NCI-H146 treated with DMSO at 0.1 percent for 48 hours (cell line): ENCODE data around the gene MAPRE3.

Source experiments
- DNase-seq: peaks from one replicate; lab custom pipeline; 2025; ENCODE audit not compliant: unreplicated experiment; lab: John Stamatoyannopoulos, UW

Gene MAPRE3

DNA sequence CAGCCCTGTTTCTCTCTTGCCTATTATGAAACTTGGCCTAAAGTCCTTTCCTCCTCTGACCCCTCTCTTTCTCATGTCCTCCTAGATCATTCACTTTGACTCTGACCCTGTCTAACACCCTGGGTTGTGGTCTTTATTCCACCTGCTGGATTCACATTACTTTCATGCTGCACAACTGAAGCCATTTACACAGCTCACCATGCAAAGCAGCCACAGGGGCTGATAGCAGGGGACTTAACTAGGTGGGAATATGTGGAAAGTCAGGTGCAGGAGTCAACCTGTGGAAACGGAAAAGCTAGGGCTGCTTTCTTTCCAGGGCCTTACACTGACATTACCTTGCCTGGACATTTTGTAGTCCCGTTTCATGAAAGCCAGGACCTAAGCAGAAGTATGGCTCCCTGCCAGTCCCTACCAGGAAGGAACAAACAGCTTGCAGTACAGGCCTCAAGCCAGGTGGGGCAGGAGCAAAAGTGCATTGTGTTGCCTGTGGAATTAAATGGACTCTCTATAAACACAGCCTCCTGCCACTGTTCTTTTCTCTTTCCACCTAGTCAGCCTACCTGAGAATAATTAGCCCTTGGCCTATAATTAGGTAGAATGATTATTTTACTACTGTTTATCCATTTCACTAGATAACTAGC is 11.8 kb downstream of the MAPRE3 start:
- peak; percentile 97 for DNase-seq

DNA sequence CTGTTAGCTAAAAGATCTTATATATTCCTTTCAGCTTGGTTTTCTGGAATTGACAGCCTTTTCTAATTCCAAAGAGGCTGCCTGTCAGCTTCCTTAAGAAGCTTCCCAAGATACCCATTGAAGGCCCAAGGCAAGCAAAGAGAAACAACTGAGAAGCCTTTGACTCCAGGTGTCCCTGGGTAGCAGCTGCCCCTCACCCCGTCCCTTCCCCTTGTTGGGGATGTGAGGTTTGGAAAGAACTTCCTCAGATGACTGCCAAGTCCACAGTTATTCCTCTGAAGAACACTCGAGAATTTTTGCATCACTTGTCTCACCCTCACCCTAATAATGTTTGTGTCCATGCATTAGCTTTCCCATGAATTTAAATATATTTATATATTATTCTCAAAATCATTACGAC is 13.3 kb downstream of the MAPRE3 start:
- DNase-seq, result no peak

DNA sequence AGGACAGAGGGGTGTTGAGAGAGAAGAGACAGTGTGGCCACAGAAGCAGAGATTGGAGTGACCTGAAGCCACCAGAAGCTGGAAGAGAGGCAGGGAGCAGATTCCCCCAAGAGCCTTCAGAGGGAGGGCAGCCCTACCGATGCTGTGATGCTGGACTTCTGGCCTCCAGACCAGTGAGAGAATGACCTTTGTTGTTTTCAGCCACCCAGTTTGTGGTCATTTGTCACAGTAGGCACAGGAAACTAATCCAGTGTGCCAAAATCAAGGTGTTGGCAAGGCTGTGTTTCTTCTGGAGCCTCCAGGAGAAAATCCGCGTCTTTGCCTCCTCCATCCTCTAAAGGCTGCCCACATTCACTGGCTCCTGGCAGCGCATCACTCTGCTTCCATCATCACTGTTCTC is 15.4 kb downstream of the MAPRE3 start:
- DNase-seq, result no peak

DNA sequence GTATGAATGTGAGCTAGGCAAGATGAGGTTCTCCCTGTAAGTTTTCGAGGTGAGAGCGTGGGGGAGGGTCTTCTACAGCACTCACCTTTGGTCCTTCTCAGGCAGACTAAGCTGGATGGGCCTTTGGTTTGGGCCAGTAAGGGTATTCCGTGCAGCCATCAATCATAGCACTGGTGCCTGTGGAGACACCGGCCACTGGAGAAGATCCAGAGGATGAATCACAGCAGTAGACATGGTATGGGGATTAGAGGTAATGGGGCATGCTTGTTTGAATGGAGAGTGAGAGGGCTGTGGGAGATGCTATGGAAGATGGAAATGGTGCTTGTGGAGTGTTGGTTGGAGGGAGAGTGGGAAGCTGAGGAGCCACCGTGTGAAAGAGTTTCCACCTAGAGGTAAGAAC is 16.1 kb downstream of the MAPRE3 start:
- no peak for DNase-seq

DNA sequence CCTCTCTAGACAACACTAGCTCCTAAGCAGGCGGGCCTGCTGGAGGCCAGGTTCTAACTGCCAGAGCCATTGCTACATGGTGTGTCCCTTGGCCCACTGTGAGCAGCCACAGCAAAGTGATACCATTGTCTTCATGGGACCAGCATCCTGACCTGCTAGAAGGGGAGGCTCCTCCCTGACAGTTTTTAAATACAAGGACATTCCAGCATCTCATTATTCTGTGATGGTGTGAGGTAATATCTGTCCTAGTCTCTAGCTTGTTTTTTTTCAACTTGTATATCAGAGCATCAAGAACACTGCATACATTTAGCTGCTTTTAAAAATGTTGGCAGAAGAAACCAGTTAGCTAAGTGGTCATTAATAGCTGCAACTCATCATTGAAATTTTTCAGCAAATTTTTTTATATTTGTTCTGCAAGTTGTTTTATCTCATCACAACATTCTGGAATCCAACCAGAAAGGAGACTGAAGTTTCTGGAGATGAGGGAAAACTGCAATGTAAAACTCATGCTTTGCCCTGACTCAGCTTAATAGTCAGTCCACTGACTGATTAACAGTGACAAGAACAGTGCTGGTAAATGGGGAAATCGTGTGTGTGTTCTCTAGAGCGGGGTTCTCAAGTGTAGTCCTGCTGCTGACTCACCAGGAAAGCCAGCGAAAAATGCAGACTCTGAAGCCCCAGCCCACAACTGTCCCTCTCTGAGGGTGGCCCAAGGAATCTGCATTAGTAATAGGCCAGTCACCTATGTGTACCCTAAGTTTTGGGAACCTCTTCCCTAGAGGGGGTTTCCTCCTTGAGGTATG is 17.8 kb downstream of the MAPRE3 start:
- no peak for DNase-seq

DNA sequence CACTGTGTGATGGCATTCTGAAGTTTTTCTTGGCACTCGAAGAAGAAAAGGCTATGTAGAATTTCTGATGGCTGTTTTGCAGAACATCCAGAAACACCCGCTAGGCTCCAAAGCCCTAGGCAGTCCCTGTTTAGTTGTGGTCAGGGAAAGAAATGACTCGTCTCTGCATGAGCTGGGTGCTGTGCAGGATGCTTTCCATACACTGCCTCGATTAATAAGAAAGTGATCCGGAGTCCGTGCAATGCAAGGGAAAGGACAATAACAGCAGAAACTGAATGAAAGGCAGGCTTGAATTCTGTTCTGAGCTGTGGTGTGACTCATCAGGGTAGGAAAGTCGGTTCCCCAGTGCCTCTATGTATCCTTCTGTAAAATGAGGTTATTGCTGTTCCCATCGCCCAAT is 18.7 kb downstream of the MAPRE3 start:
- DNase-seq, result no peak

DNA sequence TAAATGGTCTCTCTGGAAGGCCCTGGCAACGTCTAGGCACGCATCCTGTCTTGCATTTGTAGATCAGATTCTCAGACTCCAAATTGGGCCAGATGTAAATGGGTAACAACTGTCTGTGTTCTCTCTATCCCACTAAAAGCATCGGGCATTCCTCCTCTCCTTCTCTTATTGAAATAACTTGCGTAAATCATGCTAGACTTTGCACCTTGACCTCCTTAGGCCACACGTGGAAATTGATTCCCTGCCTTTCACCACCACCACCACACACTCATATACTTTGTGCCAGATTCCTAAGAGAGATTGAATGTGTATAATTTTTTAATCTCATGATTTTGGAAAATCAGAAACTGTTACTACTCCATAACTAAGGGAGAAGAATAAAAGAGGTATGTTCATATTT is 21.3 kb downstream of the MAPRE3 start:
- no peak for DNase-seq

DNA sequence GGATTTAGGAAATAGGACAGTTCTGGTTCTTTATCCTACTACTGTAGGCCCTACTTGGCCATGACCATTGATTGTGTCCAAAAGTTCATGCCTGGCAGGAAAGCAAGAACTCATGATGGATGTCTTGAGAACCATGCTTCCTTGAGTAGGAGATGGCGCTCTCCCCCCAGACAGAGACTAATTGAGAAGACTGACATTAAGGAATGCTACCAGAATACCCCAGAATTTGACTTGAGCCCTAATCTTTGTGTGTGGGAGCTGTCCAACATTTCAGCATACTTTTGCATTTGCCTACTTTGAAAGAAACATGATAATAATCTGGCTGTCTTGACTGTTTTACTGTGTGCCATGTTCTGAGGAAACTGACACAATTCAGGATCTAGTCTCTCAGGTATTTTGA is 23.3 kb downstream of the MAPRE3 start:
- no peak for DNase-seq

DNA sequence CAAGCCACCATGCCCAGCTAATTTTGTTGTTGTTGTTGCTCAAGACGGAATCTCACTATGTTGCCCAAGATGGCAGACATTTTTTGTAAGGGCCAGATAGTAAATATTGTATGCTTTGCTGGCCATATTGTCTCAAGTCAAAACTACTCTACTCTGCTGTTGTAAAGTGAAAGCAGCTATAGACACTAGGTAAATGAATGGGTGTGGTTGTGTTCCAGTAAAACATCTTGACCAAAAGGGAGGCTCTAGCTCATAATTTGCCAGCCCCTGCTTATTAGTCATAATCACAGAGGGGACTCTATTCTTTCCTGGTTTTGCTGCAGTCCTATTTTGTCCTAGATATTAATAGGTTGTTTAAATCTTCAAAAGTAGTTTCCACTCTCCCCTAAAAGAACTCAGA is 24.5 kb downstream of the MAPRE3 start:
- no peak for DNase-seq

DNA sequence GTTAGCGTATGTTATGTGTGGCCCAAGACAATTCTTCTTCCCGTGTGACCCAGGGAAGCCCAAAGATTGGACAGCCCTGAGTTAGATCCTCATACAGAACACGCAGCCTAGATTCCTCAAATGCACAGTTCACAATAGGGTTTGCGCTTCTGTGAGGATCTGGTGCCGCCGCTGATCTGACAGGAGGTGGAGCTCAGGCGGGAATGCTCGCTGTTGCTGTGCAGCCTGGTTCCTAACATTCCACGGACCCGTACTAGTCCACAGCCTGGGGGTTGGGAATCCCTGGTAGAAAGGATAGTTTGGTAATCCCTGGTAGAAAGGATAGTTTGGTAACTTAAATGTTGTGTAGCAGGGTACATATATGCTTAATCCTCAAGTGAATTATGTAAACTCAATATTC is 27.0 kb downstream of the MAPRE3 start:
- no peak for DNase-seq

DNA sequence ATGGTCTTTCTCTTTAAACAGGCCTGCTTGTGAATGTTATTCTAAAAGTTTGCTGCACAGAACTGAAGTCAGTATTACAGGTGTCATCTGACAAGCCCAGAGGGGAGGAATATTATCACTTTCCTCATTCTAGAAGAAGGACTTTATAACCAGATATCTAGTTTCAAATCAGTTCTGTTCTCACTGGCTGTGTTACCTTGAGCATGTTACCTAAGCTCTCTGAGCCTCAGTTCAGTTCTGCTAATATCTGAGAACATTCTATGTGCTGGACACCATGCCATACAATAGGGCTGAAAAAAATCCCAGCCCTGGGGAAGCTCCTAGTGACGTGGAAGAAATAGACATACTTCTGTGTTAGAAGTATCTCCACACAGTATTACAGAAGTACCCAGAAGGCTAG is 27.9 kb downstream of the MAPRE3 start:
- DNase-seq, result no peak

DNA sequence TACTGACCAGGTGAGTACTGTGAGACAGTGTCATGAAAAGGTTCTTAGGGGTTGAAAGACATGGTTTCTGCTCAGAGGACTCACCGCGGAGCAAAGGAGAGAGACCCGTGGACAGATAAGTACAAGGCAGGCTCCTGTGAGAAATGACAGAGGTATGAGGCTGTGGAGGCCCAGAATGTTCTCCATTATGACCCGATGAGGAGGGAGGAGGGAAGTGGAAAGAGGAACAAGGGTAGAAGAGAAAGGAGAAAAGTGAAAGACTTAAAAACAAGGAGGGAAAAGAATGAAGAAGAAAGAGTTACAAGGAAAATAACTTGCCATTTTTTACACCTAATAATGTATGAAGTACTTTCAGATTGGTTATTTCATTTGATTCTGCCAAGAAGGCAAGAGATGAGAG is 29.8 kb downstream of the MAPRE3 start:
- DNase-seq, result no peak

DNA sequence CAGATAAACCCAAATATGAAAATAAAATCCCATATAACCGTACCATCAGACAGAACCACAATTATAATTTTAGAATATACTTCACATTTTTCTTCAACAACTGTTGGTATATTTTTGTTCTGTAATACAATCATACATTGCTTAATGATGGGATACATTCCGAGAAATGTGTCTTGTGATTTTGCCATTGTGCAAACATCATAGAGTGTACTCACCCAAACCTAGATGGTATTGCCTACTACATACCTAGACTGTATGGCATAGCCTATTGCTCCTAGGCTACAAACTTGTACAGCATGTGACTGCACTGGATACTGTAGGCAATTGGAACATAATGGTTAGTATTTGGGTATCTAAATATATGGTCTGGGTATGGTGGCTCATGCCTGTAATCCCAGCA is 30.6 kb downstream of the MAPRE3 start:
- DNase-seq, result no peak

DNA sequence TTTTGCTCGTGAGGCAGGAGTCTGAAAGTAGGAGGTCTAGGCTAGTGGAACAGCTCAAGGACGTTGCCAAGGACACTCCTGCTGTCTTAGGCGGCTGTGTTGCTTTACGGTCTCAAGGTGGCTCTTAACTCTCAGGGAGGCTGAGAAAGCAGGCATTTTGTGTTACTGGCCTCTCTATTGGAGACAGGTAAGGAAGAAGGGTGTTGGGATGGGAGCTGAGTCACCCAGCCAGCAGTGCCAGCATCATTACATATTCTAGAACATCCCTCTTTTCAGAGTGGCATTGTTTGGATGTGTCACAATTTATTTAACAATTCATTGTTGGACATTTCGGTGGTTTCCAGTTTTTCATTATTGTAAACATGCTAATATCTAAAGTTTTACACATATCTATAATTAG is 31.5 kb downstream of the MAPRE3 start:
- no peak for DNase-seq

DNA sequence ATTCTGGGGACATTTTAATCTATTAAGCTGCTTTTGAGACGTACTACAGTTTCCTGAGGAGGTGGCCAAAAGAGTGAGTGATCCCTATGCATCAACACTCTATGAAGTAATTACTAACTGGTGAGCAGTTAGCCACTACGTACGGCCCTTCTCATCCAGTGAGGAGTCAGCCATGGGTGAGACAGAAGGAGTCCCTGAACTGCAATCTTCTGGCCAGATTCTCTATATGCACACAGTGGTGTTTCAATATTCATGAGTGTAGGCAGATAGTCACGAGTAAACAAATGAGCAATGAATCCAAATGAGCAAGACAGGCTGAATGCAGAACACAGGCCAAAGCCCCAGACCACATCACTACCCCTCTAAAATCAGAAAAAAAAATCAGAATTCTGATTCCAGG is 32.6 kb downstream of the MAPRE3 start:
- DNase-seq, result no peak

DNA sequence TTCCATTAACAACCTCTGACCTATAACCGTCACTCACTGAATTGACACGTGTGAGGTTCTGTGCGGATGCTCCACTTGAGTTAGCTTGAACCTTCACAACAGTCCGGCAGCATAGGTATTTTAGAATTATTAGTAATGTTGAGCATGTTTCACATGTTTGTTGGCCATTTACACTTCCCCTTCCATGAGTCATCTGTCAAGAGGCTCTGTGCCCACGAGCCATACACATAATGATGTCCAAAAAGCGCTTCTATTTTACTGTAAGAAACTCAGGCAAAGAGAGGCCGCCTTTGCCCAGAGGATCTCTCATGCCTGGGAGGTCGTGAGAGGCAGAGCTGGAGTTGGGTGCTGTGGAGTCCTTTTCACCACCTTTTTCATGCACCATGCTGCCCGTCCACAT is 33.4 kb downstream of the MAPRE3 start:
- DNase-seq, result no peak

DNA sequence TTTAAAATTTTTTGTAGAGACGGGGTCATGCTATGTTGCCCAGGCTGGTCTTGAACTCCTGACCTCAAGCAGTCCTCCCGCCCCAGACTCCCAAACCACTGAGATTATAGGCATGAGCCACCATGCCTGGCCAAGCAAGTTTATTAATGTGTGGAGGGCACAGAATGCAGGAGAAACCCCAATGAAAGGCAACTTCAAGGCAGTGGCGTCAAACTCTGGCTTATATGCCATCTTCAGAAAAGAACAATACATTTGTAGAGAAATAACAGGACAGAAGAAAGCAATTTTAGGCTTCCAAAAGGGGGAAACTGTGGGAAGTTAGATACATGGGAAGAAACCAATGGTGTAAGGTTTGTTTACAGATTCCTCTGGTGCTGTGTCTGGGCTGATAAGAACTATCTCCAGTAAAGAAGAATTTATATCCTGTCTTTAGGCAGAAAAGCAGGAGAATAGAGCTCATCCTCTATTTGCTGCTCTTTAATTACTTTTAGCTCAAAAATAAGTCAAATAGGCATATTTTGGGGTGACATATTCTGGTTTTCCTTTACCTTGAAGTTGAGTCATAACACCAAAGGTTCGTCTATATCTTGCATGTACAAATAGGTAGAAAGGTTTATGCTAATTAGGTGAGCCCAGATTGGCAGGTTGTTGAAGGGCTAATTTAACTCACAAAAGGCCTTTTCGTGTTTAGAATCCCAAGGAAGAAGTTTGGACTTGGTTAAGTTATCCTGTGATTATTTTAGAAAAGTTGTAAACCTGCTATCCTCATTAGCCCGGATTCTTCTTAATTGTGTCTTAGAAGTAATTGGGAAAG is 36.4 kb downstream of the MAPRE3 start:
- DNase-seq, result no peak

DNA sequence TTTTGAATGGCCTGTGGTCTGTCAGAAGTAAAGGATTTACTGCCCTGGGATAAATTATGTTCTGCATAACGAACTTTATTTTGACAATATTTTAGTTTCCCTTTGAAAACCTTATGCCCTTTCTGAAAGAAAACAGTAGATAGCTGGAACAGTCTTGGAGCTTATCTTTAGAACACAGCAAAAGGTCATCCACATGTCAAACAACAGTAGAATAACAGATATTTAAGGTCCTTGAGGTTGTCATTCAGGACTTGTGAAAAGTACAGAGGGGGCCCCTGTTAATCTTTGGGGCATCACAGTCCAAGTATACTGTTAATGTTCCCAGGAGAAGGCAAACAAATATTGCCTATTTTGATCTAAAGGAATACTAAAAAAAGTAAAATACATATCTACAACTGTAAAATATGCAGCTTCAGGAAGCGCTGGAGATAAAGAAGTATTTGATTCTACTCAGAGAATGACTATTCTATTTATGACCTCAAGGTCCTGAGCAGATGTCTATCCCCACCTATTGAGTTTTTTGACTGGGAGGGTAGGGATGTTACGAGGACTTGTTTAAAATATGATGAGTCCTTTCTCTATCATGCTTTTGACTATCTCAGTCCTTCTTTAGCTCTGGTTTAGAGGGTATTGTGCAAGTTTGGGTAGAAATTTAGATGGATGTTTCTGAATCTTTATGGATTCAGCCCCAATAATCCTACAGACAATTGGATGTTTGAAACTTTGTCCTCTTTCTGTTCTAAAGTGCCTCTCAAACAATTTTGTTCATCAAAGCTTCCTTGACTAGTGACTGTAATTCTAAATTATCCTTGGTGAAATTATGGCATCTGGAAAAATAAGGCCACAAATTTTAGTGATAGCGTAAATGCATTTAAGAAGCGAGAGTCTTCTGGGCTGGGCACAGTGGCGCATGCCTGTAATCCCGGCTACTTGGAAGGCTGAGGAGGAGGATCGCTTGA is 37.3 kb downstream of the MAPRE3 start:
- no peak for DNase-seq

DNA sequence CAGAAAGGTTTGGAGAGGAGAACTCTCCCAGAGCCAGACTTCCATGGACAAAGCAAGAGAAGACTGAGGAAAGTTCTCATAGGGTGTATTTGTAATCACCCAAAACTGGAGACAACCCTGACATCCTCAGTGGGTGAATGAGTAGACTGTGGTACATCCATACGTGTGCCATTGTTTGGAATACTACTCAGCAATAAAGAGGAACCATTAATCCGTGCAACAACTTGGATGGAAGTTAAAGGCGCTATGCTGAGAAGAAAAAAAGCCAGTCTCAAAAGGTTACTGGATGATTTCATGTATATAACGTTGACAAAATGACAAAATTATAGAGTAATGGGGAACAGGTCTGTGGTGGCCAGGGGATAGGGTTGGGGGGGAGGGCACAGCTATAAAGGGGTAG is 38.2 kb downstream of the MAPRE3 start:
- DNase-seq, result no peak

DNA sequence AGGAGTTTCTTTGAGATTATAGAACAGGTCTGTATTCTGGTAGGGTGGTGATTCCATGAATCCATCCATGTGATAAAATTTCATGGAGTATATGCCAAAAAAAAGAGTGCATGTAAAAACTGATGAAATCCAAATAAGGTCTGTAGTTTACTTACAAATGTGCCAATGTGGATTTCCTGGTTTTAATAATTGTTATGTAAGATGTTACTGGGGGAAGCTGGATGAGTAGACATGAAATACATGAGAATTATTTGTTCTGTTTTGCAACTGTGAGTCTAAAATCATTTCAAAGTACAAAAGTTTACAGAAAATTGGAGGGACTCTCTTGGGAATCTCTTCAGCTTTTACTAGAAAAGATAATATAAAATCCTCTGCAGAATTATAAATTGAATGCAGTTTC is 38.6 kb downstream of the MAPRE3 start:
- no peak for DNase-seq

DNA sequence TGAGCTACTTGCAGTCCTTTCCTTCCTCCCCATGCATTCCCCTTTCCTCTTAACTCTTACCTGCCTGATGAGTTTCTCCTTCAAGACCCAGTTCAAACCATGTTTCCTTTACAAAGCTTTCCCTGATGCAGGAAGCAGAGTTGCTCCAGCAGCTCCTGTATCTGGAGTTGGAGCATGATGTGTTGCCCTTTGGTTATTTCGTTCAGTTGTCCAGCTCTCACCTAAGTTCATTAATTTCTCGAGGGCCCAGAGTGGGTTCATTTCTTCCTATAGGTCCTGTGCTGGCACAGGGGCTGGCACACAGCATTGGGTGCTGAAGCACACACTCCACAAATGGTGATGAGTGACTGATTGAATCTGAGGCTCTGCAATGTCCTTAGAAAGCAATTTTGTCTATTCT is 39.3 kb downstream of the MAPRE3 start:
- DNase-seq, result no peak
